Nephron (organoid): ENCODE results near the gene MORF4L1.

Experiments
- H3K27ac Mint-ChIP-seq, 3 experiments: 2 replicates each; pipeline ENCODE4 v1.8.0; 2020; ENCODE audit warnings: mixed read lengths in 3 of 3, mild to moderate bottlenecking in 2 of 3, moderate library complexity in 1 of 3
- H3K27me3 Mint-ChIP-seq: 2 replicates; pipeline ENCODE4 v1.8.0; 2021; ENCODE audit warnings: low read depth, mild to moderate bottlenecking, moderate library complexity, mixed read lengths
- H3K36me3 Mint-ChIP-seq: 2 replicates; pipeline ENCODE4 v1.8.0; 2020; ENCODE audit warnings: low read depth, mixed read lengths
- H3K4me1 Mint-ChIP-seq: 2 replicates; pipeline ENCODE4 v1.8.0; 2020; ENCODE audit warnings: mixed read lengths
- H3K4me3 Mint-ChIP-seq, 3 experiments: 2 replicates each; pipeline ENCODE4 v1.8.0; 2020; ENCODE audit warnings: mild to moderate bottlenecking in 3 of 3, mixed read lengths in 3 of 3, moderate library complexity in 2 of 3
- H3K9me3 Mint-ChIP-seq: 2 replicates; pipeline ENCODE4 v1.8.0; 2020; ENCODE audit warnings: mixed read lengths
- CTCF ChIP-seq, 3 experiments: fragments of 200-600 bp; sonication (generic); IDR thresholded peaks; one replicate each; pipeline ENCODE4 v1.5.0; 2021; ENCODE audit warnings: antibody characterized with exemption in 3 of 3; ENCODE audit not compliant: unreplicated experiment in 3 of 3

MORF4L1 gene

GRCh38 chr15:78906316-78906620, 33.6 kb downstream of the MORF4L1 start:
- H3K4me3 Mint-ChIP-seq, result no peak overlapping the region
- no peaks in the 10 kb centered on the region for H3K27me3 Mint-ChIP-seq
- H3K27ac Mint-ChIP-seq, result peak overlapping the region in 1 of 3 experiments; percentile 10
- TF ChIP-seq CTCF (IDR thresholded peaks at IDR 0.05; ENCODE audit: unreplicated experiment in 3 of 3), result no peak
- peaks cover 37% of the 10 kb centered on the region for H3K4me1 Mint-ChIP-seq
- peaks cover 79% of the 10 kb centered on the region for H3K36me3 Mint-ChIP-seq
- no peaks in the 10 kb centered on the region for H3K9me3 Mint-ChIP-seq

- H3K4me1 Mint-ChIP-seq, result peaks cover 30% of the 10 kb centered on the region
- H3K27me3 Mint-ChIP-seq, result no peaks in the 10 kb centered on the region
- no peak overlapping the region for H3K4me3 Mint-ChIP-seq
- no peaks in the 10 kb centered on the region for H3K9me3 Mint-ChIP-seq
- TF ChIP-seq CTCF (IDR thresholded peaks at IDR 0.05; ENCODE audit: unreplicated experiment in 3 of 3), result peak; percentile 17 to 37 (median 22)
- H3K36me3 Mint-ChIP-seq, result peaks cover 78% of the 10 kb centered on the region
- peak overlapping the region in 2 of 3 experiments; percentile 21 to 36 for H3K27ac Mint-ChIP-seq
Observed at GRCh38 chr15:78907577-78907976, 34.9 kb downstream of the MORF4L1 start.

- Mint-ChIP-seq H3K4me3 (no peak overlapping the region), H3K27me3 (no peaks in the 10 kb centered on the region), H3K9me3 (no peaks in the 10 kb centered on the region), H3K27ac (peak overlapping the region in 1 of 3 experiments; percentile 31), H3K4me1 (peaks cover 36% of the 10 kb centered on the region), H3K36me3 (peaks cover 76% of the 10 kb centered on the region)
- no peak for TF ChIP-seq CTCF (IDR thresholded peaks at IDR 0.05; ENCODE audit: unreplicated experiment in 3 of 3)
Observed at GRCh38 chr15:78909160-78909695, 36.5 kb downstream of the MORF4L1 start.

GRCh38 chr15:78909791-78910228, 37.1 kb downstream of the MORF4L1 start:
- Mint-ChIP-seq H3K36me3 (peaks cover 76% of the 10 kb centered on the region), H3K4me1 (peaks cover 37% of the 10 kb centered on the region), H3K9me3 (no peaks in the 10 kb centered on the region), H3K27me3 (no peaks in the 10 kb centered on the region), H3K4me3 (no peak overlapping the region), H3K27ac (peak overlapping the region; percentile 8 to 31 (median 10))
- TF ChIP-seq CTCF (IDR thresholded peaks at IDR 0.05; ENCODE audit: unreplicated experiment in 3 of 3), result peak; percentile 64 to 75 (median 75)

GRCh38 chr15:78910271-78910670, 37.6 kb downstream of the MORF4L1 start:
- Mint-ChIP-seq H3K27me3 (no peaks in the 10 kb centered on the region), H3K4me1 (peaks cover 34% of the 10 kb centered on the region), H3K27ac (peak overlapping the region in 2 of 3 experiments; percentile 8 to 31), H3K4me3 (no peak overlapping the region), H3K36me3 (peaks cover 72% of the 10 kb centered on the region), H3K9me3 (no peaks in the 10 kb centered on the region)
- TF ChIP-seq CTCF (IDR thresholded peaks at IDR 0.05; ENCODE audit: unreplicated experiment in 3 of 3), result no peak

GRCh38 chr15:78912316-78912715, 39.6 kb downstream of the MORF4L1 start:
- Mint-ChIP-seq H3K4me1 (peaks cover 37% of the 10 kb centered on the region), H3K36me3 (peaks cover 67% of the 10 kb centered on the region), H3K9me3 (no peaks in the 10 kb centered on the region), H3K4me3 (no peak overlapping the region), H3K27ac (no peak overlapping the region), H3K27me3 (no peaks in the 10 kb centered on the region)
- no peak for TF ChIP-seq CTCF (IDR thresholded peaks at IDR 0.05; ENCODE audit: unreplicated experiment in 3 of 3)
